Measurements from ENCODE around the gene MUC4.
"Not testable (repeated sequence)": the region's sequence is repeated elsewhere in the genome, so short reads cannot be mapped to it uniquely, and the experiment has no call there.

MUC4 gene

GRCh38 chr3:195777975-195778374 is 33.8 kb downstream of the MUC4 start:
- no peak for DNase-seq

- no peak for DNase-seq
Observed at GRCh38 chr3:195774917-195775316, 36.8 kb downstream of the MUC4 start.

GRCh38 chr3:195773956-195774537 is 37.7 kb downstream of the MUC4 start:
- DNase-seq, result no peak

- DNase-seq, result no peak
Observed at GRCh38 chr3:195771646-195772300, 40.0 kb downstream of the MUC4 start.

GRCh38 chr3:195770841-195771645 is 40.7 kb downstream of the MUC4 start:
- DNase-seq, result not testable (repeated sequence)

GRCh38 chr3:195770081-195770840 is 41.5 kb downstream of the MUC4 start:
- no peak for DNase-seq

- DNase-seq, result no peak
Observed at GRCh38 chr3:195769551-195769950, 42.2 kb downstream of the MUC4 start.

GRCh38 chr3:195768831-195769303 is 42.9 kb downstream of the MUC4 start:
- no peak for DNase-seq

- DNase-seq, result no peak
Observed at GRCh38 chr3:195768414-195768813, 43.3 kb downstream of the MUC4 start.

GRCh38 chr3:195767792-195768191 is 43.9 kb downstream of the MUC4 start:
- DNase-seq, result no peak

- no peak for DNase-seq
Observed at GRCh38 chr3:195766671-195767070, 45.1 kb downstream of the MUC4 start.

- no peak for DNase-seq
Observed at GRCh38 chr3:195764961-195765706, 46.6 kb downstream of the MUC4 start.

GRCh38 chr3:195763843-195764825 is 47.6 kb downstream of the MUC4 start:
- DNase-seq, result no peak

GRCh38 chr3:195763076-195763830 is 48.5 kb downstream of the MUC4 start:
- no peak for DNase-seq

- DNase-seq, result no peak
Observed at GRCh38 chr3:195762611-195763010, 49.1 kb downstream of the MUC4 start.

- no peak for DNase-seq
Observed at GRCh38 chr3:195762249-195762585, 49.5 kb downstream of the MUC4 start.

- DNase-seq, result no peak
Observed at GRCh38 chr3:195761567-195762248, 50.0 kb downstream of the MUC4 start.

- DNase-seq, result no peak
Observed at GRCh38 chr3:195761123-195761566, 50.6 kb downstream of the MUC4 start.

- no peak for DNase-seq
Observed at GRCh38 chr3:195760345-195761122, 51.2 kb downstream of the MUC4 start.
